ENCODE results near the gene NTN5. TPM values are rescaled to one million over a fixed set of nuclear protein-coding genes. Genes with fewer than 3 reads are reported as not detected.

NTN5 gene
- total and polyA plus RNA-seq, 9 of the 15 experiments (the other 6 are each of a cell fraction or from before 2014, with no cell fraction given), result not detected

DNA sequence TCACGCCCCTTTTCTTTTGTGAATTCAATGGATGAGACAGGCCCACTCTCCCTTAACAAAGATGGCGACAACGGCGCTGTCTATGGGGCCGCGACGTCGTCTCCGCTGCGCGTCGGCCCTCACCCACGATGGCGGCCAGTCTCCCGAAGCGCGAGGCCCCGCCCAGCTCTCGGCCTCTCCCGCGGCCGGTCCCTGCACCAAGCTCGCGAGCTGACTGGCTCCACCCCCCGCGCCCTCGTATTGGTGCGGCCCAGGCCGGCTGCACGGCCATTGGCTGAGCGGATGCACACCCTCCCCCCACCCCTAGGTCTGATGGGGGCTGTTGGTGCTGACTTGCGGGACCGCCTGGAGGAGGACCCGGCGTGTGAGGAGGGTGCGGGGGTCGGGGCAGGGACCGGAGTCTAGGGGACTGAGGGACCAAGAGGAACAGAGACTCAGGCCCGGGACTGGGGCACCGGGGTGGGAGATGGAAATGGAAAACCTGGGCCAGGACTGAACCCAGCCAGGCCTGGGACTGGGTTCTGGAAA is 48.7 kb downstream of the NTN5 start (continued):
- no peak for TF ChIP-seq THRAP3 (IDR thresholded peaks at IDR 0.05; ENCODE audit: borderline replicate concordance)
- no peak for TF ChIP-seq RBM39 (optimal IDR thresholded peaks at IDR 0.05; ENCODE audit: low read depth, low read length)
- no peak for TF ChIP-seq ZNF253 (CRISPR knock-in tag; conservative IDR thresholded peaks at IDR 0.05)
- no peak for TF ChIP-seq ZNF232 (CRISPR knock-in tag; IDR thresholded peaks at IDR 0.05)
- no peak for TF ChIP-seq SMARCA4 (IDR thresholded peaks at IDR 0.05)
- TF ChIP-seq TEAD1 (CRISPR knock-in tag; IDR thresholded peaks at IDR 0.05), result no peak
- TF ChIP-seq HLTF (IDR thresholded peaks at IDR 0.05), result no peak
- TF ChIP-seq FOS (IDR thresholded peaks at IDR 0.05; ENCODE audit: extremely low read depth, insufficient read length), result peak; percentile 86
- TF ChIP-seq CBFB (CRISPR knock-in tag; IDR thresholded peaks at IDR 0.05), result no peak
- no peak for TF ChIP-seq RFX1 (IDR thresholded peaks at IDR 0.05)
- no peak for TF ChIP-seq KHSRP (IDR thresholded peaks at IDR 0.05)
- TF ChIP-seq YY1 (IDR thresholded peaks at IDR 0.05; ENCODE audit: borderline replicate concordance in 1 of 3, control insufficient read depth in 1 of 3, extremely low read depth in 1 of 3, insufficient read depth in 3 of 3, insufficient read length in 1 of 3, insufficient replicate concordance in 2 of 3, low read depth in 1 of 3, low read length in 2 of 3), result peak; percentile 99 to 100 (median 100)
- 0 out of 4 replicates have a peak, but pooled peaks of 1 of the 2 experiments have one; percentile 2 for TF ChIP-seq HDAC1 (IDR thresholded peaks at IDR 0.05)
- TF ChIP-seq POLR2A (conservative IDR thresholded peaks at IDR 0.05), result 0 out of 2 replicates have a peak, but pooled peaks have one; percentile 53
- no peak for TF ChIP-seq SRSF9 (IDR thresholded peaks at IDR 0.05; ENCODE audit: borderline replicate concordance, low read depth, low read length)
- TF ChIP-seq GTF2E2 (tag; IDR thresholded peaks at IDR 0.05), result no peak
- TF ChIP-seq, protein P1, sequence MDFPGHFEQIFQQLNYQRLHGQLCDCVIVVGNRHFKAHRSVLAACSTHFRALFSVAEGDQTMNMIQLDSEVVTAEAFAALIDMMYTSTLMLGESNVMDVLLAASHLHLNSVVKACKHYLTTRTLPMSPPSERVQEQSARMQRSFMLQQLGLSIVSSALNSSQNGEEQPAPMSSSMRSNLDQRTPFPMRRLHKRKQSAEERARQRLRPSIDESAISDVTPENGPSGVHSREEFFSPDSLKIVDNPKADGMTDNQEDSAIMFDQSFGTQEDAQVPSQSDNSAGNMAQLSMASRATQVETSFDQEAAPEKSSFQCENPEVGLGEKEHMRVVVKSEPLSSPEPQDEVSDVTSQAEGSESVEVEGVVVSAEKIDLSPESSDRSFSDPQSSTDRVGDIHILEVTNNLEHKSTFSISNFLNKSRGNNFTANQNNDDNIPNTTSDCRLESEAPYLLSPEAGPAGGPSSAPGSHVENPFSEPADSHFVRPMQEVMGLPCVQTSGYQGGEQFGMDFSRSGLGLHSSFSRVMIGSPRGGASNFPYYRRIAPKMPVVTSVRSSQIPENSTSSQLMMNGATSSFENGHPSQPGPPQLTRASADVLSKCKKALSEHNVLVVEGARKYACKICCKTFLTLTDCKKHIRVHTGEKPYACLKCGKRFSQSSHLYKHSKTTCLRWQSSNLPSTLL (IDR thresholded peaks at IDR 0.05), result no peak
- no peak for TF ChIP-seq ZFP30 (CRISPR knock-in tag; IDR thresholded peaks at IDR 0.05; ENCODE audit: borderline replicate concordance)
- TF ChIP-seq NCOA6 (IDR thresholded peaks at IDR 0.05), result no peak
- no peak for TF ChIP-seq BCL6 (CRISPR knock-in tag; IDR thresholded peaks at IDR 0.05)
- peak; percentile 58 to 60; a peak in 2 of 4 replicates for TF ChIP-seq SIX5 (IDR thresholded peaks at IDR 0.05; ENCODE audit: borderline replicate concordance in 1 of 2, insufficient read depth in 1 of 2, low read depth in 1 of 2, low read length in 2 of 2)
- no peak for TF ChIP-seq HDAC6 (IDR thresholded peaks at IDR 0.05; ENCODE audit: low read depth, low read length)
- TF ChIP-seq KDM2B (CRISPR knock-in tag; IDR thresholded peaks at IDR 0.05), result no peak
- peak; percentile 77 for TF ChIP-seq NFYB (IDR thresholded peaks at IDR 0.05; ENCODE audit: extremely low read depth, insufficient read length)
- no peak for TF ChIP-seq HNRNPK (IDR thresholded peaks at IDR 0.05; ENCODE audit: low read depth, low read length, poor library complexity, severe bottlenecking)
- no peak for TF ChIP-seq ZC3H11A (IDR thresholded peaks at IDR 0.05; ENCODE audit: low read depth, low read length)
- TF ChIP-seq, protein P2, sequence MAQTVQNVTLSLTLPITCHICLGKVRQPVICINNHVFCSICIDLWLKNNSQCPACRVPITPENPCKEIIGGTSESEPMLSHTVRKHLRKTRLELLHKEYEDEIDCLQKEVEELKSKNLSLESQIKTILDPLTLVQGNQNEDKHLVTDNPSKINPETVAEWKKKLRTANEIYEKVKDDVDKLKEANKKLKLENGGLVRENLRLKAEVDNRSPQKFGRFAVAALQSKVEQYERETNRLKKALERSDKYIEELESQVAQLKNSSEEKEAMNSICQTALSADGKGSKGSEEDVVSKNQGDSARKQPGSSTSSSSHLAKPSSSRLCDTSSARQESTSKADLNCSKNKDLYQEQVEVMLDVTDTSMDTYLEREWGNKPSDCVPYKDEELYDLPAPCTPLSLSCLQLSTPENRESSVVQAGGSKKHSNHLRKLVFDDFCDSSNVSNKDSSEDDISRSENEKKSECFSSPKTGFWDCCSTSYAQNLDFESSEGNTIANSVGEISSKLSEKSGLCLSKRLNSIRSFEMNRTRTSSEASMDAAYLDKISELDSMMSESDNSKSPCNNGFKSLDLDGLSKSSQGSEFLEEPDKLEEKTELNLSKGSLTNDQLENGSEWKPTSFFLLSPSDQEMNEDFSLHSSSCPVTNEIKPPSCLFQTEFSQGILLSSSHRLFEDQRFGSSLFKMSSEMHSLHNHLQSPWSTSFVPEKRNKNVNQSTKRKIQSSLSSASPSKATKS (CRISPR knock-in tag; IDR thresholded peaks at IDR 0.05), result no peak
